IPS-11a (cell line): ENCODE results near the gene LSM14A.

ENCODE experiments used
- H3K4me3 ChIP-seq: one replicate; pipeline ENCODE4 v1.5.1; 2013; ENCODE audit warnings: low read depth, low read length, control low read depth

The LSM14A gene

GRCh38 chr19:34278783-34279182, 106.5 kb downstream of the LSM14A start:
- no peak overlapping the region for H3K4me3 ChIP-seq
